Neural progenitor cell (in vitro differentiated cells): Measurements from ENCODE around the gene CTRL.

Source experiments
- CTCF ChIP-seq: fragments of 200-600 bp; sonication (generic); IDR thresholded peaks from 2 replicates; pipeline ENCODE4 v1.5.1; 2017; ENCODE audit warnings: antibody characterized with exemption, mild to moderate bottlenecking
- EZH2 ChIP-seq: fragments of 200-600 bp; sonication (generic); IDR thresholded peaks from 2 replicates; pipeline ENCODE4 v1.6.1; 2017; ENCODE audit warnings: antibody characterized with exemption, mild to moderate bottlenecking, moderate library complexity

- no peak for TF ChIP-seq CTCF
- no peak for TF ChIP-seq EZH2
These were observed 21.5 kb downstream of the CTRL start for GRCh38 chr16:67910158-67910557.
